ENCODE results near the gene DGUOK. TPM values are rescaled to one million over a fixed set of nuclear protein-coding genes. Genes with fewer than 3 reads are reported as not detected.

Gene DGUOK
- total RNA-seq, 1 donor from 2014 or later, result 70.1 TPM

- Mint-ChIP-seq H3K4me3 (peak overlapping the region; percentile 81), H3K4me1 (peaks cover 79% of the 10 kb centered on the region), H3K27ac (peak overlapping the region; percentile 87), H3K9me3 (no peaks in the 10 kb centered on the region), H3K36me3 (ENCODE audit: low read depth) (peaks cover 30% of the 10 kb centered on the region), H3K27me3 (peaks cover 4% of the 10 kb centered on the region)
- TF ChIP-seq CTCF (IDR thresholded peaks at IDR 0.05), result no peak
- intact Hi-C loops (cut with micrococcal nuclease), result loop anchor here (1.0 to 5.0 kb wide), 5 partner anchors 13 to 214 kb away; partner anchors contain the start of genes BOLA3 and MTHFD2
- CTCF ChIA-PET, result no interaction called here
- POLR2A ChIA-PET, result interaction anchor here (0.5 to 1.2 kb wide), 3 partner anchors 11 to 195 kb away, joined by 3 to 5 read pairs (median 4); partner anchors contain the start of gene MOB1A
- ATAC-seq (ENCODE audit: low read depth) (no peak), DNase-seq (peak; percentile 34)
Measured at GRCh38 chr2:73983322-73984202, 56.9 kb downstream of the DGUOK start.

- intact Hi-C loops (cut with micrococcal nuclease), result loop anchor here (1.0 to 5.0 kb wide), 5 partner anchors 14 to 213 kb away; partner anchors contain the start of genes BOLA3 and MTHFD2
- ChIA-PET POLR2A (interaction anchor here (0.5 to 5.1 kb wide), 6 partner anchors 10 to 194 kb away, joined by 3 to 36 read pairs (median 4); partner anchors contain the start of gene MOB1A), CTCF (no interaction called here)
- no peak for TF ChIP-seq CTCF (IDR thresholded peaks at IDR 0.05)
- DNase-seq (peak; percentile 29), ATAC-seq (ENCODE audit: low read depth) (peak; percentile 52)
- H3K27me3 Mint-ChIP-seq, result no peaks in the 10 kb centered on the region
- peaks cover 36% of the 10 kb centered on the region for H3K36me3 Mint-ChIP-seq (ENCODE audit: low read depth)
- H3K9me3 Mint-ChIP-seq, result no peaks in the 10 kb centered on the region
- H3K27ac Mint-ChIP-seq, result peak within 1 kb of the TSS; percentile 89
- peaks cover 79% of the 10 kb centered on the region for H3K4me1 Mint-ChIP-seq
- peak within 1 kb of the TSS; percentile 90 for H3K4me3 Mint-ChIP-seq
Measured at GRCh38 chr2:73984203-73984921, 57.7 kb downstream of the DGUOK start, which contains the start of gene TET3. TET3 (plus strand) TSS chr2:73984910; CDS start chr2:73986404, 1,494 bp downstream.

- H3K4me1 Mint-ChIP-seq, result peaks cover 80% of the 10 kb centered on the region
- intact Hi-C loops (cut with micrococcal nuclease), result loop anchor here (1.0 to 5.0 kb wide), 10 partner anchors 14 to 212 kb away; partner anchors contain the start of genes BOLA3, DGUOK, MOB1A and MTHFD2
- DNase-seq (peak; percentile 78), ATAC-seq (ENCODE audit: low read depth) (peak; percentile 23)
- CTCF ChIA-PET, result no interaction called here
- H3K27me3 Mint-ChIP-seq, result no peaks in the 10 kb centered on the region
- no peak overlapping the region for H3K27ac Mint-ChIP-seq
- H3K9me3 Mint-ChIP-seq, result no peaks in the 10 kb centered on the region
- peaks cover 42% of the 10 kb centered on the region for H3K36me3 Mint-ChIP-seq (ENCODE audit: low read depth)
- no peak for TF ChIP-seq CTCF (IDR thresholded peaks at IDR 0.05)
- peak overlapping the region; percentile 61 for H3K4me3 Mint-ChIP-seq
- POLR2A ChIA-PET, result interaction anchor here (0.6 to 5.1 kb wide), 15 partner anchors 9 to 194 kb away, joined by 3 to 36 read pairs (median 4); partner anchors contain the start of genes DGUOK and MOB1A
Measured at GRCh38 chr2:73984922-73985307, 58.2 kb downstream of the DGUOK start.

GRCh38 chr2:73985308-73986084 is 58.8 kb downstream of the DGUOK start:
- POLR2A ChIA-PET, result interaction anchor here (0.6 to 5.1 kb wide), 20 partner anchors 8 to 569 kb away, joined by 3 to 36 read pairs (median 4); partner anchors contain the start of genes DGUOK, MOB1A and MTHFD2
- H3K9me3 Mint-ChIP-seq, result no peaks in the 10 kb centered on the region
- peak overlapping the region; percentile 89 for H3K27ac Mint-ChIP-seq
- DNase-seq (peak; percentile 81), ATAC-seq (ENCODE audit: low read depth) (peak; percentile 72)
- CTCF ChIA-PET, result no interaction called here
- intact Hi-C loops (cut with micrococcal nuclease), result loop anchor here (1.0 to 2.0 kb wide), 7 partner anchors 15 to 543 kb away; partner anchors contain the start of genes AUP1, DGUOK, HTRA2 and MOB1A
- peaks cover 47% of the 10 kb centered on the region for H3K36me3 Mint-ChIP-seq (ENCODE audit: low read depth)
- TF ChIP-seq CTCF (IDR thresholded peaks at IDR 0.05), result no peak
- peak overlapping the region; percentile 90 for H3K4me3 Mint-ChIP-seq
- H3K27me3 Mint-ChIP-seq, result no peaks in the 10 kb centered on the region
- peaks cover 82% of the 10 kb centered on the region for H3K4me1 Mint-ChIP-seq
